ENCODE measurements around the gene EFCAB12.
"Not testable (repeated sequence)": the region's sequence is repeated elsewhere in the genome, so short reads cannot be mapped to it uniquely, and the experiment has no call there.

The EFCAB12 gene

GRCh38 chr3:129369711-129370110 lies 58.7 kb downstream of the EFCAB12 start:
- no peak for DNase-seq (ENCODE audit: low read depth in 2 of 2)

GRCh38 chr3:129367821-129368220 lies 60.6 kb downstream of the EFCAB12 start:
- no peak for DNase-seq (ENCODE audit: low read depth in 2 of 2)

GRCh38 chr3:129366312-129366831 lies 62.1 kb downstream of the EFCAB12 start:
- no peak for DNase-seq (ENCODE audit: low read depth in 2 of 2)

GRCh38 chr3:129365296-129366136 lies 62.9 kb downstream of the EFCAB12 start:
- DNase-seq (ENCODE audit: low read depth in 2 of 2): no peak

GRCh38 chr3:129364811-129365210 lies 63.6 kb downstream of the EFCAB12 start:
- DNase-seq (ENCODE audit: low read depth in 2 of 2): not testable (repeated sequence)

- not testable (repeated sequence) for DNase-seq (ENCODE audit: low read depth in 2 of 2)
Observed at GRCh38 chr3:129363356-129363755, 65.1 kb downstream of the EFCAB12 start.

GRCh38 chr3:129360705-129361460 lies 67.6 kb downstream of the EFCAB12 start:
- no peak for DNase-seq (ENCODE audit: low read depth in 2 of 2)

GRCh38 chr3:129360171-129360611 lies 68.2 kb downstream of the EFCAB12 start:
- no peak for DNase-seq (ENCODE audit: low read depth in 2 of 2)

- DNase-seq (ENCODE audit: low read depth in 2 of 2): peak in 1 of 2 experiments; percentile 4
Observed at GRCh38 chr3:129358772-129359371, 69.6 kb downstream of the EFCAB12 start.

- DNase-seq (ENCODE audit: low read depth in 2 of 2): no peak
Observed at GRCh38 chr3:129358177-129358771, 70.2 kb downstream of the EFCAB12 start.

GRCh38 chr3:129357616-129358015 lies 70.8 kb downstream of the EFCAB12 start:
- no peak for DNase-seq (ENCODE audit: low read depth in 2 of 2)

GRCh38 chr3:129356756-129357425 lies 71.5 kb downstream of the EFCAB12 start:
- no peak for DNase-seq (ENCODE audit: low read depth in 2 of 2)

GRCh38 chr3:129353589-129353941 lies 74.9 kb downstream of the EFCAB12 start:
- DNase-seq (ENCODE audit: low read depth in 2 of 2): no peak

GRCh38 chr3:129352650-129353588 lies 75.5 kb downstream of the EFCAB12 start:
- no peak for DNase-seq (ENCODE audit: low read depth in 2 of 2)

- no peak for DNase-seq (ENCODE audit: low read depth in 2 of 2)
Observed at GRCh38 chr3:129352045-129352444, 76.4 kb downstream of the EFCAB12 start.

Data from fibroblast of skin of left quadriceps (primary cell).